B cell (primary cell): Measurements from ENCODE around the gene PHF24.

Experiments used
- CTCF ChIP-seq: fragments of 200-600 bp; IDR thresholded peaks from one replicate; pipeline ENCODE4 v1.8.0; 2022; ENCODE audit warnings: antibody characterized with exemption, mild to moderate bottlenecking
- EZH2 ChIP-seq: IDR thresholded peaks from 2 replicates; pipeline ENCODE4 v1.6.1; 2012; ENCODE audit warnings: borderline replicate concordance, low read depth, mild to moderate bottlenecking, moderate library complexity, low read length; ENCODE audit not compliant: insufficient read depth, poor library complexity, severe bottlenecking

- TF ChIP-seq CTCF (no peak), EZH2 (no peak)
These were observed 37.6 kb downstream of the PHF24 start for GRCh38 chr9:34995670-34996060.
